NT2/D1 (cell line): ENCODE measurements around the gene TMEM131L.

Experiments used
- DNase-seq: peaks from one replicate; pipeline ENCODE4 v3.0.0-alpha.2; 2011; ENCODE audit warnings: low read depth, low spot score
- H3K27me3 ChIP-seq: 2 replicates; pipeline ENCODE4 v1.6.0; 2011; ENCODE audit warnings: mild to moderate bottlenecking; ENCODE audit not compliant: insufficient read length, insufficient read depth
- H3K36me3 ChIP-seq: 2 replicates; pipeline ENCODE4 v1.6.1; 2011; ENCODE audit warnings: mild to moderate bottlenecking, low read length, mixed read lengths; ENCODE audit not compliant: insufficient read depth, insufficient read length
- H3K4me1 ChIP-seq: 2 replicates; pipeline ENCODE4 v1.5.1; 2011; ENCODE audit not compliant: insufficient read depth, insufficient read length
- H3K4me3 ChIP-seq: 2 replicates; pipeline ENCODE4 v1.5.1; 2011; ENCODE audit warnings: low read depth; ENCODE audit not compliant: insufficient read length
- H3K9ac ChIP-seq: 2 replicates; pipeline ENCODE4 v1.6.0; 2011; ENCODE audit warnings: low read depth; ENCODE audit not compliant: insufficient read length
- H3K9me3 ChIP-seq: 2 replicates; pipeline ENCODE4 v1.5.1; 2011; ENCODE audit warnings: mild to moderate bottlenecking, low read length; ENCODE audit not compliant: insufficient read depth
- SUZ12 ChIP-seq: IDR thresholded peaks from 2 replicates; pipeline ENCODE4 v1.6.1; 2011; ENCODE audit not compliant: insufficient read length, insufficient read depth; ENCODE audit errors: extremely low read depth
- YY1 ChIP-seq: IDR thresholded peaks from 2 replicates; pipeline ENCODE4 v1.6.1; 2011; ENCODE audit not compliant: insufficient read length, insufficient read depth
- ZNF274 ChIP-seq: IDR thresholded peaks from 2 replicates; pipeline ENCODE4 v1.6.1; 2011; ENCODE audit warnings: mild to moderate bottlenecking, low read depth, low read length

Gene TMEM131L

DNA sequence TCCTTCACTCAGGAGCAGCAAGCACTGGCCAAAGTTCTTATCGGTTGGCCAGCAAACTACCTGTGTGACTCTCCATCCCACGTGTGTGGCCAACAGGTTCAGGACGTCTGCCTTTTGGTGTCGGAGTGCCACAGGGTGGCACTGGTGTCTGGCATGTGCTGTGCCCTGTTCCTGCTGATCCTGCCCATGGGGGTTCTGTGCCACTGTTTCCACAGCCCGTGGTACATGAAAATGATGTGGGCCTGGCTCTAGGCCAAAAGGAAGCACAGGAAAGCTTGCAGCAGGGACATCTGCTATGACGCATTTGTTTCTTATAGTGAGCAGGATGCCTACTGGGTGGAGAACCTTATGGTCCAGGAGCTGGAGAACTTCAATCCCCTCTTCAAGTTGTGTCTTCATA is 213.3 kb downstream of the TMEM131L start:
- Histone ChIP-seq H3K27me3 (peaks cover 29% of the 10 kb centered on the region), H3K9ac (no peak overlapping the region), H3K36me3 (no peaks in the 10 kb centered on the region), H3K4me3 (no peak overlapping the region), H3K4me1 (no peaks in the 10 kb centered on the region), H3K9me3 (no peaks in the 10 kb centered on the region)
- no peak for DNase-seq
- no peak for TF ChIP-seq ZNF274
- no peak for TF ChIP-seq SUZ12
- TF ChIP-seq YY1 = no peak

DNA sequence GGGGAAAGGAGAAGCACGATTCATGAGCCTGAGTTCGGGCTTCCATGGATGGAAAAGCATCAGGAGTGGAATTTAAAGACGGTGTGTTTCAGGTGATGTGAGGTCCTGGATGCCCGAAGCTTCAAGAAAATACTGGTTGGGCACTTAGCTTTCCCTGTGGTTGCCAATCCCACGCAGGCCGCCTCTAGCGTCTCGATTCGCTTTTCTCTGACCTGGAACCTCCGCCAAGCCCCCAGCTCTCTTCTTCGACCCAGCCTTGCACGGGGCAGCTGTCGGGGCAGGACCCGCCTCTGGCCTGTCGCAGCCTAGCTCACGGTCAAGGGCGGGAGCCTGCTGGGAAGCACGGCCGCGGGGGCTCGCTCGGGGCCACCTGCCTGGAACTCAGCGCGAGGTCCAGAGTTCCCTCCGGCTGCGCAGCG is 217.6 kb downstream of the TMEM131L start:
- Histone ChIP-seq H3K36me3 (no peaks in the 10 kb centered on the region), H3K27me3 (peaks cover 47% of the 10 kb centered on the region), H3K4me1 (no peaks in the 10 kb centered on the region), H3K9me3 (peaks cover 19% of the 10 kb centered on the region), H3K9ac (peak overlapping the region; percentile 67), H3K4me3 (peak overlapping the region; percentile 46)
- no peak for DNase-seq
- TF ChIP-seq ZNF274 (no peak), YY1 (no peak), SUZ12 (no peak)

DNA sequence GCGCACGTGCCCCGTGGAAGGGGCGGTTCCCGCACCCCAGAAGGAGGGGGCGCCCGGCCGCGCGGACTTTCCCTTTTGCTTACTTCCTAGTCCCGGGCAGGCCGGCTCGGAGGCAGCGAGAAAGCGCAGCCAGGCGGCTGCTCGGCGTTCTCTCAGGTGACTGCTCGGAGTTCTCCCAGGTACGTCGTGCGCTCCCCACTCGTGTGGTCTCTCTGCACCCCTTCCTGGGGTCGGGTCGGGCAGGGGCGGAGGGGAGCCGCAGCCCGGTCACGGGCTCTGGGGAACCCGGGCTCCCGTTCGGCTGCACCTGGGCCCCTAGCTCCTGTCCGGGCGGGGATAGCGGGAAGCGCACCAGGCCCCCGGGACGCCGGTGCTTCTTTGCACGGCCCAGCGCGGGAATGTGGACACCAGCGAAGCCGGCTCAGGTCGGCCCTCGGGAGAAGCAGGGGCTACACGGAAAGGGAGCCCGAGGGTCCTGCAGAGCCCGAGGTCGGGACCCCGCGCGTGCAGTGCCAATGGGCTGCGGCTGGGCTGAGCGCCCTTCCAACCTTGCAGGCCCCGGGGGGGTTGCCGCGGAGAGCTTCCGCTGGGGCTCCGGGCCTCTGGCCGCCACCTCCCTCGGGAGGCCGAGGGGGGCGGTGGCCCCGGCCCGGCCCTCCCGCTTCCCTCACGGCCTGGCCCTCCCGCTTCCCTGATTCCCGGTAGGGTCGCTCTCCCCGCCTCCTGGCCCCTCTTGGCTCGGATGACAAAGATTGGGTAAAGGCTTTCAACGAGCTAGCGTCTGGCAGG is 218.2 kb downstream of the TMEM131L start, which contains the start of gene TLR2:
TLR2 (plus strand) TSS at position 99 of the 789 bp plus-strand sequence. CDS start 18,628 bp downstream, outside the sequence.
- Histone ChIP-seq H3K9ac (peak within 1 kb of the TSS; percentile 67), H3K4me1 (no peaks in the 10 kb centered on the region), H3K27me3 (peaks cover 47% of the 10 kb centered on the region), H3K36me3 (no peaks in the 10 kb centered on the region), H3K9me3 (peaks cover 25% of the 10 kb centered on the region), H3K4me3 (peak within 1 kb of the TSS; percentile 46)
- TF ChIP-seq YY1 (no peak), SUZ12 (no peak), ZNF274 (no peak)
- DNase-seq = no peak

DNA sequence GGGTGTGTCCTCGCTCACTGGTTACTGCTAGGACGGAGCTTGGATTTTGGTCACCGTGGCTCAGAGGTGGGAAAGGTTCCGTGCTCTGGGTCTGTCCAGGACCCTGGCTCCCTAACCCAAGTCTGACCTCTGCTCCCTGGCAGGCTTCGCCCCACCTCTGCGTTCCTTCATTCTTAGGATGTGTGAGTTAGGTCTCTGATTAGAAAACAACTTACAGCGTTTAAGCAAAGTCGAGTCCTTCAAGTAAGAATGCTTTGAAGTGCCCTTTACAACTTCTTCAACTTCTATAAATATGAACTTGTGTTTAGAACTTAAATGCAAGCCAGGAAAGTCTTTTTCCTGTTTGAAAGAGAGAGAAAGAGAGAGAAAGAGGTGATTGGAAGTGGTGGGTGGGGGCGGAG is 218.8 kb downstream of the TMEM131L start:
- Histone ChIP-seq H3K4me1 (no peaks in the 10 kb centered on the region), H3K27me3 (peaks cover 47% of the 10 kb centered on the region), H3K36me3 (no peaks in the 10 kb centered on the region), H3K9ac (peak overlapping the region; percentile 23), H3K9me3 (peaks cover 26% of the 10 kb centered on the region), H3K4me3 (peak overlapping the region; percentile 46)
- no peak for TF ChIP-seq SUZ12
- TF ChIP-seq ZNF274 = no peak
- no peak for TF ChIP-seq YY1
- DNase-seq = no peak
